OCI-LY3 (cell line): ENCODE data around the gene FMNL3.

ENCODE experiments used
- H2AFZ ChIP-seq: fragments of 200-600, 300-600 bp; shearing (Covaris generic); 2 replicates; pipeline ENCODE4 v1.6.0; 2014; ENCODE audit warnings: antibody characterized with exemption, low read depth, low read length
- H3K27ac ChIP-seq: fragments of 200-600, 300-600 bp; sonication (generic); 2 replicates; pipeline ENCODE4 v1.5.1; 2014; ENCODE audit warnings: mild to moderate bottlenecking, low read length, moderate library complexity, mixed read lengths
- H3K27me3 ChIP-seq: fragments of 200-600, 300-600 bp; sonication (generic); 2 replicates; pipeline ENCODE4 v1.6.1; 2014; ENCODE audit warnings: low read depth, low read length, mixed read lengths
- H3K36me3 ChIP-seq: fragments of 200-600, 300-600 bp; sonication (generic); replicated peaks from 2 replicates; pipeline ENCODE3; 2014; ENCODE audit warnings: low read depth, low read length, mixed read lengths
- H3K4me1 ChIP-seq: fragments of 300-600, 200-600 bp; sonication (generic); 2 replicates; pipeline ENCODE4 v1.6.1; 2014; ENCODE audit warnings: low read length, mixed read lengths
- H3K4me2 ChIP-seq: fragments of 200-600, 300-600 bp; sonication (generic); 2 replicates; pipeline ENCODE4 v1.6.1; 2014; ENCODE audit warnings: low read length, mixed read lengths
- H3K4me3 ChIP-seq: fragments of 300-600, 200-600 bp; sonication (generic); 2 replicates; pipeline ENCODE4 v1.5.1; 2014; ENCODE audit warnings: antibody characterized with exemption, mild to moderate bottlenecking, low read length, moderate library complexity
- H3K79me2 ChIP-seq: fragments of 300-600, 200-600 bp; shearing (Covaris generic); 2 replicates; pipeline ENCODE4 v1.6.1; 2014; ENCODE audit warnings: mild to moderate bottlenecking, low read length, mixed read lengths
- H3K9ac ChIP-seq: fragments of 300-600, 200-600 bp; shearing (Covaris generic); 2 replicates; pipeline ENCODE4 v1.6.0; 2014; ENCODE audit warnings: mild to moderate bottlenecking, low read length, moderate library complexity
- H3K9me3 ChIP-seq: fragments of 200-600, 300-600 bp; shearing (Covaris generic); 2 replicates; pipeline ENCODE4 v1.6.1; 2014; ENCODE audit warnings: low read length, mixed read lengths; ENCODE audit not compliant: insufficient read depth
- H4K20me1 ChIP-seq: fragments of 200-600, 300-600 bp; sonication (generic); 2 replicates; pipeline ENCODE4 v1.6.1; 2016; ENCODE audit warnings: low read length, mixed read lengths; ENCODE audit not compliant: insufficient read depth
- EZH2phosphoT487 ChIP-seq: fragments of 200-600 bp; shearing (Covaris generic); IDR thresholded peaks from 2 replicates; pipeline ENCODE4 v1.6.1; 2018; ENCODE audit warnings: antibody characterized with exemption, mixed run types, low read depth
- TF ChIP-seq, protein P1 (sequence below): fragments of 200-600, 300-600 bp; sonication (generic); IDR thresholded peaks from 2 replicates; pipeline ENCODE4 v1.5.1; 2014; ENCODE audit warnings: antibody characterized with exemption, low read length, low read depth

The FMNL3 gene

DNA sequence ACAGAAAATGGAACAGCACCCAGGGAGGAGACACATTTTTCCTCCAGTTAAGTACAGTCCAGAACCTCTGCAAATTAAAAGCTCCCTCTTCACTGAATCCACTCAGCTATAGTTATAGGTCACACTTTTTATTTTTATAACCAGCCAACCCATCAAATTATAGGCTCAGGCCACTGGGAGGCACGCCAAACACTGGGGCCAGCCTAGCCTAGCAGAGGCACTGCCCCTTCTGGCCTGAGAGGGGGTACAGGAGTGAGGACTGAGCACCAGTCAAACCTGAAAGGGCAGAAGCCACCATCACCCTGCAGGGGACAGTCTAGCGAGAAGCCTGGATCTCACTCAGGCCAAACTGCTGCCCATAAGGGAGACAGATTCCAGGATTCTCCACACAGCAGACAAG lies 19.3 kb downstream of the FMNL3 start:
- no peak overlapping the region for H3K9ac ChIP-seq
- no peak overlapping the region for H3K4me2 ChIP-seq
- no peaks in the 10 kb centered on the region for H3K9me3 ChIP-seq
- no peak overlapping the region for H3K27ac ChIP-seq
- no peak overlapping the region for H2AFZ ChIP-seq
- H3K4me1 ChIP-seq, result peaks cover 63% of the 10 kb centered on the region
- no peaks in the 10 kb centered on the region for H3K27me3 ChIP-seq
- H4K20me1 ChIP-seq, result peaks cover 40% of the 10 kb centered on the region
- H3K36me3 ChIP-seq, result peaks cover 11% of the 10 kb centered on the region
- TF ChIP-seq, protein P1, sequence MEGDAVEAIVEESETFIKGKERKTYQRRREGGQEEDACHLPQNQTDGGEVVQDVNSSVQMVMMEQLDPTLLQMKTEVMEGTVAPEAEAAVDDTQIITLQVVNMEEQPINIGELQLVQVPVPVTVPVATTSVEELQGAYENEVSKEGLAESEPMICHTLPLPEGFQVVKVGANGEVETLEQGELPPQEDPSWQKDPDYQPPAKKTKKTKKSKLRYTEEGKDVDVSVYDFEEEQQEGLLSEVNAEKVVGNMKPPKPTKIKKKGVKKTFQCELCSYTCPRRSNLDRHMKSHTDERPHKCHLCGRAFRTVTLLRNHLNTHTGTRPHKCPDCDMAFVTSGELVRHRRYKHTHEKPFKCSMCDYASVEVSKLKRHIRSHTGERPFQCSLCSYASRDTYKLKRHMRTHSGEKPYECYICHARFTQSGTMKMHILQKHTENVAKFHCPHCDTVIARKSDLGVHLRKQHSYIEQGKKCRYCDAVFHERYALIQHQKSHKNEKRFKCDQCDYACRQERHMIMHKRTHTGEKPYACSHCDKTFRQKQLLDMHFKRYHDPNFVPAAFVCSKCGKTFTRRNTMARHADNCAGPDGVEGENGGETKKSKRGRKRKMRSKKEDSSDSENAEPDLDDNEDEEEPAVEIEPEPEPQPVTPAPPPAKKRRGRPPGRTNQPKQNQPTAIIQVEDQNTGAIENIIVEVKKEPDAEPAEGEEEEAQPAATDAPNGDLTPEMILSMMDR, result no peak
- TF ChIP-seq EZH2phosphoT487, result no peak
- H3K4me3 ChIP-seq, result no peak overlapping the region
- peaks cover 99% of the 10 kb centered on the region for H3K79me2 ChIP-seq

DNA sequence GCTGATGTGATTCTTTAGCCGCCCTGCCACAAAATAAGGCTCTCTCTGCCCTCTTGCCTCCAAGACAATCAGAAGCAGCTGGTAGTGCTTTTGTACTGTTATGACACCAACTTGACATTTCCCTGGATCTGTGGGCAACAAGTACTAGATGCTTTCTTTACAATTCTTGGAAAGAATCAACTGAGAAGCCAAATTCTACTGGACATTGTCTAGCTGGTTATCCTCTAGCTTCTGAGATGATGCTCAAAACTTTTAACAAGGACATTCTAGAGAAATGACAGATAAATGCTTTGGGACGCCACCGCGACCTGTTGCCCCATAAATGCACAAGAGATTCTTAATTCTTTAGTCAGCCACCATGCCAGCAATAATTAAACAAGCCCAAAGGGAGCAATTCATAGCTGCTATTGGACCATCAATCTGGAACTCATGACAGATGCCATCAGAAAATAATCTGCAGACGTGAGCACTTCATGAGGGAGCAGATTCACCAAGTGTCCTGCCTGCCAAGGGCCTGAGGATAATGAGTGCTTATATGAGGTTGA lies 22.8 kb downstream of the FMNL3 start:
- Histone ChIP-seq H3K27me3 (no peaks in the 10 kb centered on the region), H3K4me2 (peak overlapping the region; percentile 35), H3K9ac (no peak overlapping the region), H3K79me2 (peaks cover 97% of the 10 kb centered on the region), H3K9me3 (no peaks in the 10 kb centered on the region), H3K4me3 (no peak overlapping the region), H2AFZ (no peak overlapping the region), H3K36me3 (peaks cover 11% of the 10 kb centered on the region), H3K27ac (peak overlapping the region; percentile 98), H3K4me1 (peaks cover 76% of the 10 kb centered on the region), H4K20me1 (peaks cover 25% of the 10 kb centered on the region)
- no peak for TF ChIP-seq EZH2phosphoT487
- TF ChIP-seq, protein P1, result no peak

DNA sequence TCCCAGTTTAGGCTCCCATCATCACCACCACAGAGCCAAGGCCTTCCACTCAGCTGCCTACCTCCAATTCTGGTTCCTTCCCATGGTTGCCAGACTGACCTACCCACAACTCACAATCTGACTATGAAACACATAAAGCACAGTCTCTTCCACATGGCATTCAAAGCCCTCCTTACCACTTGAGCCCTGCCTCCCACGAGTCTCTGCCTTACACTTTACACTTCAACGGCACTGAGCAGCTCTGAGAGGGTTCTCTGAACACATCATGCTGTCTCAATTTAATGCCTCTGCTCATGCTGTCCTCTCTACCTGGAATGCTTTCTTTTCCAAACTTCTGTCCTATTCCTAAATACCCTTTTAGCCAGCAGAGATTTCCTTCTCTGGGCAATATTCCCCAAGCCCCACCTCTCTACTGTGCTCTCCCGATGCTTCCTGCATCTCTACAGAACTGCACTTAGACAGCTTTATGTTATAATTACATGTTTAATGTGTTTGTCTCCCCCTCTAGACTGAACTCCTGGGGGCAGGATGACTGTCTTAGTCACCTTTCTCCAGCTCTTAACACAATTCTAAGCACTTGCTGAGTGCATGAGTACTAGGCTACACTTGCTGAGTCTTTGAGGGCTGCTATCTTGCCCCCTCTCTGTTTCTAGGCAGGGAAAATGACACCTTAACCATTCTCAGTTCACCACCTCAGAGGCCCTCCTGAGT lies 23.5 kb downstream of the FMNL3 start:
- H3K27me3 ChIP-seq, result no peaks in the 10 kb centered on the region
- peaks cover 97% of the 10 kb centered on the region for H3K79me2 ChIP-seq
- H3K27ac ChIP-seq, result peak overlapping the region; percentile 98
- H3K4me3 ChIP-seq, result no peak overlapping the region
- no peak overlapping the region; the same call in 1 of the 2 replicates for H3K9ac ChIP-seq
- peaks cover 15% of the 10 kb centered on the region for H3K36me3 ChIP-seq
- H4K20me1 ChIP-seq, result peaks cover 21% of the 10 kb centered on the region
- TF ChIP-seq, protein P1, result no peak
- no peak for TF ChIP-seq EZH2phosphoT487
- peak overlapping the region; percentile 35 for H3K4me2 ChIP-seq
- H3K9me3 ChIP-seq, result no peaks in the 10 kb centered on the region
- H2AFZ ChIP-seq, result no peak overlapping the region
- peaks cover 76% of the 10 kb centered on the region for H3K4me1 ChIP-seq

DNA sequence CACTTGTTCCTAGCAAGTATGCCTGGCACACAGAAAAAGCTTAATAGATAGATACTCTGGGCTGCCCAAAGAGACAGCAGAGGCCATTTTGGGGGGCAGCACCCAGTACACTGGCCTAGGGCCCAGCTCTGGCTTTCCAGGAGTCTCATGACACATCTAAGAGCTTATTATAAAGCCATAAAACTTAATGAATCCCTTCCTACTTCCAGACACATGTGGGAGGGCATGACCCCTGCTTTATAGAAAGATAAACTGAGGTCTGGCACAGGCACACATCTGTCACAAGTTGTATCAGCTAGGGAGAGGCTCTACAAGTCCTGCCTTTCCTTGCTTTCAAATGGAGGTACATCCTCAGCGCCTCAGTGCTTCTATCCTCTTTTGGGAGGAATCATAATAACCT lies 27.1 kb downstream of the FMNL3 start:
- Histone ChIP-seq H3K27ac (peak overlapping the region; percentile 98), H3K4me3 (peak overlapping the region; percentile 73), H2AFZ (no peak overlapping the region), H3K36me3 (peaks cover 4% of the 10 kb centered on the region), H3K9ac (peak overlapping the region; percentile 85), H3K9me3 (no peaks in the 10 kb centered on the region), H3K27me3 (no peaks in the 10 kb centered on the region), H3K4me1 (peaks cover 84% of the 10 kb centered on the region), H3K4me2 (peak overlapping the region; percentile 98), H4K20me1 (peaks cover 9% of the 10 kb centered on the region), H3K79me2 (peaks cover 97% of the 10 kb centered on the region)
- TF ChIP-seq EZH2phosphoT487, result no peak
- TF ChIP-seq, protein P1, result no peak
